ENCODE measurements around the gene NPFF. TPM values are rescaled to one million over a fixed set of nuclear protein-coding genes. Genes with fewer than 3 reads are reported as not detected.

Gene NPFF
- total RNA-seq, 1 experiment from 2014 or later, result 0.59 TPM

DNA sequence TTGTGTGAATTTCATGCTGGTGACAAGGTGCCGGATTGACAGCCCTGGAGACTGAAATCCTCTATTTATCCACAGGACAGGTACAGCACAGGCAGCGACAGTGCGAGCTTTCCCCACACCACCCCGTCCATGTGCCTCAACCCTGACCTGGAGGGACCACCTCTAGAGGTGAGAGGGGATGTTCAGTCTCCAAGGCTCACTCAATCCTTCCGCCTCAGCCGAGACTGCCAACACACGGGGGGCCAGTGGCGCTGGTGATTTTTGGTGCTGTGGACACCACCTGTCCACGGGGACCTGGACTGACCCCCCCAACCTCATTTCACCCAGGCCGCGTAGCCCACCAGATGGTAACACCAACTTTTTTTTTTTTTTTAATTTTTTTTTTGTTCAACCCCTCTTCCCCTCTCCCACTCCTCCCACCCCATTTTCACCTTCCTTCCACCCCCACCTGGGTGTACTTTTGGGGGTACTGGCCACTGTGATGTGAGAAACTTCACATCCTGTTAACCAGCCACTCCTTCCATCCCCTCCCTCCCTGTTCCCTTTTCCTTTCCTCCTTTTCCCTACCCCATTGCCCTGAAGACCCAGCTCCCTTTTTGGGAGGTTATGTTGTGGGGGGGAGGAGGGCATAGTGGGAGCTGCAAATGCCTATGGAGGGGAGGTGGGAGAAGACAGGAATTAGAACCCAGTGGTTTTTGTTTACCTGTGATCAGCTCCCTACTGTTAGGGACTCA is 42.4 kb downstream of the NPFF start:
- no peak overlapping the region for H3K4me3 Mint-ChIP-seq
- H3K27me3 Mint-ChIP-seq (ENCODE audit: low read depth), result no peaks in the 10 kb centered on the region
- DNase-seq (ENCODE audit: low spot score), result no peak
- peaks cover 33% of the 10 kb centered on the region for H3K4me1 Mint-ChIP-seq
- H3K27ac Mint-ChIP-seq, result no peak overlapping the region
- ChIA-PET POLR2A (interaction anchor here (0.7 to 2.0 kb wide), 3 partner anchors 17 to 1339 kb away, joined by 3 to 9 read pairs (median 3); partner anchors contain the start of gene TARBP2), CTCF (interaction anchor here (0.7 to 1.0 kb wide), 3 partner anchors 10 to 83 kb away, joined by 3 to 4 read pairs (median 3); no protein-coding TSS in a partner anchor)
- TF ChIP-seq TEAD4 (CRISPR knock-in tag; IDR thresholded peaks at IDR 0.05) (no peak), CREM (CRISPR knock-in tag; IDR thresholded peaks at IDR 0.05) (no peak), SOX15 (CRISPR knock-in tag; IDR thresholded peaks at IDR 0.05) (no peak), ZNF423 (CRISPR knock-in tag; IDR thresholded peaks at IDR 0.05) (no peak), PRDM15 (CRISPR knock-in tag; IDR thresholded peaks at IDR 0.05) (no peak), OVOL2 (CRISPR knock-in tag; IDR thresholded peaks at IDR 0.05; ENCODE audit: borderline replicate concordance) (no peak), MYBL2 (CRISPR knock-in tag; IDR thresholded peaks at IDR 0.05) (no peak), NR2C2 (CRISPR knock-in tag; IDR thresholded peaks at IDR 0.05) (no peak), NFATC4 (CRISPR knock-in tag; IDR thresholded peaks at IDR 0.05) (no peak)
- TF ChIP-seq, protein P1, sequence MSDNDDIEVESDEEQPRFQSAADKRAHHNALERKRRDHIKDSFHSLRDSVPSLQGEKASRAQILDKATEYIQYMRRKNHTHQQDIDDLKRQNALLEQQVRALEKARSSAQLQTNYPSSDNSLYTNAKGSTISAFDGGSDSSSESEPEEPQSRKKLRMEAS (CRISPR knock-in tag; IDR thresholded peaks at IDR 0.05), result no peak
- TF ChIP-seq, protein P2, sequence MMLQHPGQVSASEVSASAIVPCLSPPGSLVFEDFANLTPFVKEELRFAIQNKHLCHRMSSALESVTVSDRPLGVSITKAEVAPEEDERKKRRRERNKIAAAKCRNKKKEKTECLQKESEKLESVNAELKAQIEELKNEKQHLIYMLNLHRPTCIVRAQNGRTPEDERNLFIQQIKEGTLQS (CRISPR knock-in tag; conservative IDR thresholded peaks at IDR 0.05), result no peak
- TF ChIP-seq, protein P3, sequence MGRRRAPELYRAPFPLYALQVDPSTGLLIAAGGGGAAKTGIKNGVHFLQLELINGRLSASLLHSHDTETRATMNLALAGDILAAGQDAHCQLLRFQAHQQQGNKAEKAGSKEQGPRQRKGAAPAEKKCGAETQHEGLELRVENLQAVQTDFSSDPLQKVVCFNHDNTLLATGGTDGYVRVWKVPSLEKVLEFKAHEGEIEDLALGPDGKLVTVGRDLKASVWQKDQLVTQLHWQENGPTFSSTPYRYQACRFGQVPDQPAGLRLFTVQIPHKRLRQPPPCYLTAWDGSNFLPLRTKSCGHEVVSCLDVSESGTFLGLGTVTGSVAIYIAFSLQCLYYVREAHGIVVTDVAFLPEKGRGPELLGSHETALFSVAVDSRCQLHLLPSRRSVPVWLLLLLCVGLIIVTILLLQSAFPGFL (CRISPR knock-in tag; IDR thresholded peaks at IDR 0.05; ENCODE audit: borderline replicate concordance), result no peak
- peaks cover 97% of the 10 kb centered on the region for H3K36me3 Mint-ChIP-seq
- no peaks in the 10 kb centered on the region for H3K9me3 Mint-ChIP-seq
- no peak; the same call in 1 of the 2 replicates for ATAC-seq

- Mint-ChIP-seq H3K9me3 (no peaks in the 10 kb centered on the region), H3K27ac (peak overlapping the region; percentile 33; the same call in 1 of the 2 replicates), H3K36me3 (peaks cover 96% of the 10 kb centered on the region), H3K4me1 (peaks cover 39% of the 10 kb centered on the region), H3K4me3 (no peak overlapping the region), H3K27me3 (ENCODE audit: low read depth) (no peaks in the 10 kb centered on the region)
- TF ChIP-seq HMGA2 (CRISPR knock-in tag; IDR thresholded peaks at IDR 0.05) (no peak), NR3C1 (CRISPR knock-in tag; conservative IDR thresholded peaks at IDR 0.05; ENCODE audit: low read depth) (no peak), ZBTB43 (CRISPR knock-in tag; IDR thresholded peaks at IDR 0.05) (no peak), NFATC4 (CRISPR knock-in tag; IDR thresholded peaks at IDR 0.05) (0 out of 2 replicates have a peak, but pooled peaks have one; percentile 20)
- DNase-seq (ENCODE audit: low spot score) (no peak), ATAC-seq (peak; percentile 7)
- ChIA-PET POLR2A (interaction anchor here (1.3 to 2.0 kb wide), 2 partner anchors 18 to 37 kb away, joined by 3 to 9 read pairs; partner anchors contain the start of gene TARBP2), CTCF (interaction anchor here (0.7 to 1.3 kb wide), 4 partner anchors 11 to 82 kb away, joined by 3 to 4 read pairs (median 3); no protein-coding TSS in a partner anchor)
Measured at GRCh38 chr12:53463802-53464560, 43.3 kb downstream of the NPFF start.
